HG03064 (cell line): ENCODE data around the gene LANCL3.

ENCODE experiments used
- ATAC-seq: cut with Tn5 transposase; IDR thresholded peaks from one replicate; pipeline ENCODE4 v1.9.1; 2021; ENCODE audit warnings: low read depth; ENCODE audit not compliant: unreplicated experiment

Gene LANCL3

GRCh38 chrX:37678574-37678973 lies 107.1 kb downstream of the LANCL3 start:
- ATAC-seq: no peak

DNA sequence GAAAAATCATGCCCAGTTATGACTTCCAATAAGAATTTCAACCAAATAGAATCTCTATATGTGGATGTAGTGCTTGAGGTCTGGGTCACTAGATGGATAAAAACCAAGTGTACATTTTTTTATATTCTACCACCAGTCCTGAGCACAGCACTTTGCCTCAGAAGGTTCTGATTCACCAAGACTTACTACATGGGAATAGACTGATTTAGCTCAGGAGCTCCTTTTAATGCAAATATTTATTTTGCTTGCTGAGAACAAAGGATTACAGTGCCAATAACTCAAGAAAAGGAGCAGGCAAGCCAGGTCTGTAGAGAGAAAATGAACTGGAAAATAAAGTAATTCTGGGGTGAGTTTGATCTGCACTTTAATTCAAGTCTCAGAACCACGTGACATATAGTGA lies 107.8 kb downstream of the LANCL3 start:
- no peak for ATAC-seq

- no peak for ATAC-seq
Measured at GRCh38 chrX:37679888-37680287, 108.4 kb downstream of the LANCL3 start.

GRCh38 chrX:37684426-37684825 lies 113.0 kb downstream of the LANCL3 start:
- ATAC-seq: no peak

DNA sequence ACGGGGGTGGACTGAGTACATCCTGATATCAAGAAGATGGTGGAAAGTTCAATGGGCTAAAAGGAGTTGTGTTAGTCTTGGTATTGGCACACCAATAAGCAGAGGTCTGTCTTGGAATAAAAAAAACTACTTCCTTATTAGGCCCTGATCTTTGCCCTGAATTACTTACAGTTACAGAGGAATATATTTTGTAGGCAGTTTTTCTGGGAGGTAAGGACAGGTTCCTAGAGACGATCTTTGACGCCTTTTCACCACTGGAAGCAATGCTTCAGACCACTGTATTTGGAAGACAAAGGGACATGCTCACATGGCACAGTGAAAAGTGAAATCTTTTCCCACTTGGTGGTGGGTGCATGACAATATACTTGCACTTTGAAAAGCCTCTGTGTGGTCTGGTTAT lies 113.5 kb downstream of the LANCL3 start:
- no peak for ATAC-seq

DNA sequence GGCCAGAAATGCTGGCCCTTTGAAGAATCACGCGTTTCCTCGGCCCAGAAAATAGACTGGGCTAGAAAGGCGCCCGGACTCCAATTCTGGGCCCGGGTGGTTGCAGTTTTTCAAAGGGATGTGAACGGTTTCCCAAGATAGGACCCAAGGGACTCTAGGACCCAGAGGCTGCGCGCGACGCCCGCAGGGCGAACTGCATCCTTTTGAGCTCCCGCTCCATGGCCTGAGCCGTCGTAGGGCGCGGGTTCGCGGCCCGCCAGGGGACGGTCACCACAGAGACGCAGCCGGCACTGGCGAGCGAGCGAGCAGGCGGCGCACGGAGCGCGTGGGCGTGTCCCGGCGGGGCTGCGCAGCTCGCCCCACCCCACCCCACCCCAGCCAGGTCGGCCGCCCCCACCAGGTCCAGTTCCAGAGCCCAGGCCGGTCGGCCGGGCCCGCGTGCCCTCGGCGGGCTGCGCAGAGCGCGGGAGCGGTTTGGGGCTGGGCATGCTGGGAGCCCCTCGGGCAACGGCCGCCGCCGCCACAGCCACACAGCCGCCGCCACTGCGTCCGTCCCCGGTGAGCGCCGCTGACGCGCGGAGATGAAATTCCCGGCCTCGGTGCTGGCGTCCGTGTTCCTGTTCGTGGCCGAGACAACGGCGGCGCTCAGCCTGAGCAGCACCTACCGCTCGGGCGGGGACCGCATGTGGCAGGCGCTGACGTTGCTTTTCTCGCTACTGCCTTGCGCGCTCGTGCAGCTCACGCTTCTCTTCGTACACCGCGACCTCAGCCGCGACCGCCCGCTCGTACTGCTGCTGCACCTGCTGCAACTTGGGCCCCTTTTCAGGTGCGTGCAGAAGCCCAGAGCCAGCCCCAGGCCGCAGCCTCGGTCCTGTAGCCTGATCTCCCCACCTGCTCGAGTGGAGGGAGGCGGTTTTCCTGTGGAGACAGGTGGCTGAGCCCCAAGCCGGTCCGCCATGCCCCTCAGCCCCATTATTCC lies 114.2 kb downstream of the LANCL3 start, which contains the start of gene XK:
Gene XK, plus strand, starts transcription at position 411 of the 979 bp plus-strand sequence. Its CDS starts 171 bp downstream, at position 582.
- no peak for ATAC-seq

- ATAC-seq: no peak
Measured at GRCh38 chrX:37686369-37686995, 115.0 kb downstream of the LANCL3 start.

- ATAC-seq: no peak
Measured at GRCh38 chrX:37686996-37687395, 115.5 kb downstream of the LANCL3 start.

DNA sequence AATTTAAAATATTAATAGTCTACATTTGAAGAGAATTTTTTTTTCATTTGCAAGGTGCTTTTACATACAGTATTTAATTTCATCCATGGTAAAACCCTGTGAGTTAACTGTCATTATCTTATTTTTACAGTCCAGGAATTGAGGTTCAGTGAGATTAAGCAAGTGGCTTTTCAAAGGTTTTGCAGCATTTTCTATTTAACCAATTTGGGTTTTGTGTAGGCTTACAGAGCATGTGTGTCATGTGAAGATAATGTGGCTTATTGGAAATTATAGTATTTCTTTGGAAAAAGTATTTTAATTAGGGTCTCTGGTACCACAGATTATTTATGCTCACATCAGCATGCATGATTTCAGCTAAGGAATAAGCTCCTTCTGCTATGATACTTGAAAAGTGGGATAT lies 118.7 kb downstream of the LANCL3 start:
- no peak for ATAC-seq

DNA sequence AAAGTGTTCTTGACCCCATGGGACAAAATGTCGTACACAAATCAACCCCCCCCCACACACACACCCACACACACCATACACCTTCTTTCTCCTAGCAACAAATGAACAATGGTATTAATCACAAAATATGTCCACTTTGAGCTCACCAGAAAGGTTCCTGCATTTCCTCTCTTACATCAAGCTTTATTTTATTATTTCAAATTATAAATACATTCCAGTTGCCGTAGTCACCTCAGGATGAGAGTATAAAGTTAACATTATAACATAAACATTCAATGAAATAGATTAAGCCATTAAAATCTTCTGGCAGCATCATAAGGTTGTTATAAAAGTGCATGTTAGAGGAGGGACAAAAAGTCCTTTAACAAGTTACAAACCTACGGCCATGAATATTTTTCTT lies 121.5 kb downstream of the LANCL3 start:
- no peak for ATAC-seq

DNA sequence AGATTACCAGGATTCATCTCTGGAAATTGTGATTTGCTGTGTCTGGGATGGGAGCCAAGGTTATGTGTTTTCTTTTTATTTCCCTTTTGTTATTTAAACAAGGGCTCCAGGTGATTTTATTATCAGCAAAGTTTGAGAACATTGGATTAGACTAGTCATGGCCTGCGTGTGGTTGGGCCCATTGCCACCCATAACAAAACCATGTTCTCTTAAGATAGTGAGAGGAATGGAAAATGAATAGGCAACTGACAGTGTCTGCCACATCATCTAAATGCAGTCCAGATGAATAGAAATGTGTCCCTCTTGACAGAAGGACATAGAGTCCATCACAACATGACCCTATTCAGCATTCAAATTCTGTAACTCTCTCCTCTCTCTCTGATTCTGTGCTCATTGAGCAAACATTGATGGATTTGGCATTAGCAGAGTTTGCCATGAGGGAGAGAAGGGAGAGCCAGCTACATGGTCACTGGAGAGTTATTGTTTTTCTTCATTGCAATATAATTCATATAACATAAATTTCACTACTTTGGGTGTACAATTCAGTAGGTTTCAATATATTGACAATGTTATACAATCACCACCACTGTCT lies 125.8 kb downstream of the LANCL3 start:
- no peak for ATAC-seq

DNA sequence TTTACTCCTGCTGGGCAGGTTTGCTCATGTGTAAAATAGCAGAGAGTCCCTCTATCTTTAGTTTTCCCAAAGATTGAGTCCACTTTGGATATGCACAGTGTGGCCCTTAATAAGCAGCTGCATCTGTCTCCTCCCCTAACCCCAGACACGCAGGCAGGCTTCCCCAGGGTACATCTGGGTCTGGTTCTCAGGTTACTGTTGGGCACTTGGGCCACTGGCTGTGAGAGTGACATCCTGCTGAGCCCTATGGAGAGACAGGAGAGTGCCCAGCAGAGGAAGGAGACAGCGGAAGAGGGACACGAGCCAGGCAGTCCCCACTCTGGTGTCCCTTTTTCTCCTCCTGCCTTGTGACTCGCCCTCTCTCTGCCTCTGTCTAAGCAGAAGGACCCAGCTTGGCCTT lies 130.1 kb downstream of the LANCL3 start:
- no peak for ATAC-seq

- ATAC-seq: no peak
Measured at GRCh38 chrX:37711991-37712390, 140.5 kb downstream of the LANCL3 start.

DNA sequence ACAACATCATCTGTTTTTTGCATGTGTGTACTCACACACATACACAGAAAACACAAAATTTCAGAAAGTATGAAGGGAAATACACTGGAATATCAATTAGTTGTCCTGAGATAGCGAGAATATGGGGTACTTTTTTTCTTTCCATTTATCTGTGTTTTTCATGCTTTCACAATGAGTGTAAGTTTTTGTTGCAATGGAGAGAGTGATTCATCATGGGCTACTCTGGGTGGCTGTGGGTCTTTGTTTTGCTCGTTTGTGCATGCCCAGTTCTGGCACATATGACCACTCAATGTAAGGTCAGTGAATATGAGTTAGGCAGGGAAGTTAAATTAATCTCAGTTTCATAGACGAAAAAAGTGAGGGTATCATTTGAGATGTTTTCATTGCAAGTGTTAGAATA lies 141.0 kb downstream of the LANCL3 start:
- ATAC-seq: no peak

- ATAC-seq: no peak
Measured at GRCh38 chrX:37714479-37714878, 143.0 kb downstream of the LANCL3 start.

- no peak for ATAC-seq
Measured at GRCh38 chrX:37716602-37717001, 145.1 kb downstream of the LANCL3 start.

- no peak for ATAC-seq
Measured at GRCh38 chrX:37717708-37718107, 146.2 kb downstream of the LANCL3 start.

DNA sequence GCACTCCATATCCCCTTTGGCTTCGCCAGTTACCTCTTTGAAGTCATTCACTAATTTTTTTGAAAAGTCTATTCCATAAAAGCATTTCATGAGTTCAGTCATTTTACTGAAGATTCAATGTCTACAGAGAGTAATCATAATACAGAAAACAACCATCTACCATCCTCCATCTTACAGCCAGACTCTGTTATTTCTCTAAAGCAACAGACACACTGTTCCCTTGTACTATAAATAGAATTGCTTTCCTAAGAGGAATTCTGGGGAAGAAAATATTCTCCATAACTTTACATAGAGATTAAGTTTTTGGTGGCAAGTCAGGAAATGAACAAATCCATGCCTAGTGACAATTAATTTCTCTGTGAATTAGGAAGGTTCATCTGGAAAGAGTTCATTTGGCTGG lies 151.1 kb downstream of the LANCL3 start:
- no peak for ATAC-seq

GRCh38 chrX:37726346-37726745 lies 154.9 kb downstream of the LANCL3 start:
- ATAC-seq: no peak
